ENCODE measurements around the gene TUNAR. TPM values are rescaled to one million over a fixed set of nuclear protein-coding genes. Genes with fewer than 3 reads are reported as not detected.

Gene TUNAR
- total RNA-seq, 4 donors from 2014 or later, result not detected

DNA sequence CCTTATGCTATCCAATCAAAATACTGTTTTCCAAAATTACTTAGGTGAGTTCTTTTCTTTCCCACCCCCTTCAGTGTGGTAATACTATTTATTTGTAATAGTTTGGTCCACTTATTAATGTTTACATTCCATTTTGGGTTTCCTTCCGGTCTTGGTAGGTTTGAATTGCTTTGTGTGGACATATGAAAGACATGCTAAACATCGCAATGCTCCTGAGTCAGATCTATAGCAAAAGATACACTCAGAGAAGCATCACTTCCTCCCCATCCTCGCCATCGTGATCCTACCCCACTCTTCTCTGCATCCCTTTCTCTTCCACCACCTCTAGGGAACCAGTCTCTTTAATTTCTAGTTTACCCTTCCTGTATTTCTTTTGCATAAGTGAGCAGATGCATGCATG is 30.0 kb downstream of the TUNAR start:
- DNase-seq, result no peak
- 66 to 68% methylated on average over 4 of the region's 4 CpGs for WGBS, 2 donors
- TF ChIP-seq CTCF (IDR thresholded peaks at IDR 0.05), result no peak
- TF ChIP-seq POLR2A (IDR thresholded peaks at IDR 0.05), result no peak

GRCh38 chr14:95910628-95911027 is 34.0 kb downstream of the TUNAR start:
- Histone ChIP-seq H3K4me3 (no peak overlapping the region), H3K9me3 (no peaks in the 10 kb centered on the region), H3K27me3 (peaks cover 0 to 38% (median 0%) of the 10 kb centered on the region in 4 donors), H3K36me3 (no peaks in the 10 kb centered on the region), H3K4me1 (no peaks in the 10 kb centered on the region), H3K27ac (no peak overlapping the region)
- intact Hi-C loops (cut with DNase I), result no loop called here
- no peak for DNase-seq
- TF ChIP-seq CTCF (IDR thresholded peaks at IDR 0.05) (no peak), POLR2A (IDR thresholded peaks at IDR 0.05) (no peak)
- 51 to 63% methylated on average over 1 to 2 of the region's 4 CpGs for whole genome bisulfite sequencing, 2 donors

More for the DNA sequence above, 30.0 kb downstream of the TUNAR start:
- Histone ChIP-seq H3K27me3 (peaks cover 0 to 35% (median 0%) of the 10 kb centered on the region in 4 donors), H3K4me3 (no peak overlapping the region), H3K4me1 (no peaks in the 10 kb centered on the region), H3K9me3 (no peaks in the 10 kb centered on the region), H3K36me3 (no peaks in the 10 kb centered on the region), H3K27ac (no peak overlapping the region)
- intact Hi-C loops (cut with DNase I), result no loop called here

DNA sequence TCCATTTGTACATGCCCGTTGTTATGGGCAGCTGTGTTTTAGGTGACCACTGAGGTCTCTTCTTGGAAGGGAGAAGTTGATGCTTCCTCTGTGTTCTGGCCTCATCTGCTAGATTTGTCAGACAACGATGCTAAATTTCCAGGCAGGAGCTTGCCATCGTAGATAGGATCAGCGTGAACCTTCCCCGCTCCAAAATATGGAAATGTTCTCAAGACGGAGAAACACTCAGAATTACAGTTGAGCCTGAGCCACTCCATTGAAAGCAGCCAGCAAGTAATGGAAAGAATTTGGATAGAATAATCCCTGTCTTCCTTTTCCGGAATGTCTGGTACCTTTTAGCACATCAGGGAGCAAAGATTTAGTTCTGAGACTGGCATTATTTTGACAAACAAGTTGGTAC is 34.8 kb downstream of the TUNAR start:
- no peak overlapping the region for H3K27ac ChIP-seq
- H3K36me3 ChIP-seq, result no peaks in the 10 kb centered on the region
- no peak overlapping the region for H3K4me3 ChIP-seq
- intact Hi-C loops (cut with DNase I), result no loop called here
- DNase-seq, result no peak
- WGBS, 2 donors, result 86 to 90% methylated on average over 7 of the region's 7 CpGs
- H3K27me3 ChIP-seq, result peaks cover 0 to 42% (median 0%) of the 10 kb centered on the region in 4 donors
- TF ChIP-seq CTCF (IDR thresholded peaks at IDR 0.05) (no peak), POLR2A (IDR thresholded peaks at IDR 0.05) (no peak)
- no peaks in the 10 kb centered on the region for H3K4me1 ChIP-seq
- H3K9me3 ChIP-seq, result no peaks in the 10 kb centered on the region

DNA sequence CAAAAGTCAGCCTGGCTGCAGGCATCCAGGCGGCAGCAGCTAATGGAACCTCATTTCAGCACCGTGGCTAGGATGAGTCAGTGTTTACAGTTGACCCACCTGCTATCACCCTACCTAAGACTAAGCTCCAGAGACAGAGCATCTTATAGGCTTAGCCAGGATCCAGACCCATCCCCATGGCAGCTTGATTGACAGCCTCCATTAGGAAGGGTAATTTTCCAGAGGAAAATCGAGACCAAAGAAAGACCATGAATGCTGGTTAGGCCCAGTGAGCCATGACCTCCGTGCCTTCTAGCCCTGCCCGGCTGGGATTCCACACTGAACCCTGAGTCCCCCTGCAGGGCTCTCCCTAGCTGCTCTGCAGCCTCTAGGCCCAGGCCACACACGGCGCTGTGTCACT is 38.7 kb downstream of the TUNAR start:
- Histone ChIP-seq H3K4me1 (no peaks in the 10 kb centered on the region), H3K27me3 (peaks cover 0 to 24% (median 0%) of the 10 kb centered on the region in 4 donors), H3K36me3 (no peaks in the 10 kb centered on the region), H3K4me3 (no peak overlapping the region), H3K27ac (no peak overlapping the region), H3K9me3 (no peaks in the 10 kb centered on the region)
- TF ChIP-seq POLR2A (IDR thresholded peaks at IDR 0.05) (no peak), CTCF (IDR thresholded peaks at IDR 0.05) (no peak)
- DNase-seq, result no peak
- intact Hi-C loops (cut with DNase I), result no loop called here
- 26 to 38% methylated on average over 3 to 4 of the region's 7 CpGs for WGBS, 2 donors

DNA sequence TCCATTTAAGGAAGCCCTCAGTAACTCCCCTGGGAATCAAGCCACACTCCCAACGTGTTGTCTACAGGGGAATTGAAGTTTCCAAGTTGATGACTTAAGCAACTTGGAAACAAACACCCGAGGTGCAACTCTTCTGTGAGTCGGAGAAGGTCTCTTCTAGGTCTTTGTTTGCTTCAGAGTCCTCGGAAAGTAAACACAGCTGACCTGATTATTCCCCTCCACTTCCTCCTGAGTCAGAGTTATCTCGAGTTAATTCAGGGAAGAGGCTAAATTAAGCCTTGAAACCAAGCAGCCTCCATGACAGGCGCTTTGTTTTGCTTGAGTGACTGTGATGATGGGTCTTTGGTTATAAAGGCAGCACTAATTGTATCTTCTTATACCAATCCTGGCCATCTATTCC is 41.8 kb downstream of the TUNAR start:
- Histone ChIP-seq H3K4me3 (no peak overlapping the region), H3K27me3 (peaks cover 0 to 39% (median 0%) of the 10 kb centered on the region in 4 donors), H3K9me3 (no peaks in the 10 kb centered on the region), H3K36me3 (no peaks in the 10 kb centered on the region), H3K27ac (no peak overlapping the region), H3K4me1 (no peaks in the 10 kb centered on the region)
- TF ChIP-seq POLR2A (IDR thresholded peaks at IDR 0.05) (no peak), CTCF (IDR thresholded peaks at IDR 0.05) (no peak)
- no peak for DNase-seq
- intact Hi-C loops (cut with DNase I), result no loop called here
- WGBS, 2 donors, result 6 to 11% methylated on average over 6 of the region's 6 CpGs
